Measurements from ENCODE around the gene LRRC39.
A peak's percentile ranks its signal among the peaks of the same experiment; 100 is the strongest.

Gene LRRC39

DNA sequence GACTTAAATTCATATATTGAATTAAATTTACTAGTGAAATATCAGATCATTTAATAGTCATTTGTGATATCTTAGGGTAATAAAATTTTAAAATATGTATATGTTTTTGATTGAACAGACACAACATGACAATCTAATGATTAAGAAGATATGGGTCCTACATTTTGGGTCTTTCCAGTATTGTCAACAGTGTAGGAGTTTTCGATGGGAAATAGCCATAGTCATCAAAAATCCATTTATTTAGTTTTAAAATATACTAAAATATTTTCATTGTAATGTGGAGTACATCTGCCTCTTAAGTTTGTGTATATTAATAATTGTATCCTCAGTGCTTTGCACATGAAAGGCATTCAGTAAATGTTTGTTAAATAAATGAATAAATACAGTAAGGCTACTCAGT is 31.1 kb downstream of the LRRC39 start:
- no peak for DNase-seq

DNA sequence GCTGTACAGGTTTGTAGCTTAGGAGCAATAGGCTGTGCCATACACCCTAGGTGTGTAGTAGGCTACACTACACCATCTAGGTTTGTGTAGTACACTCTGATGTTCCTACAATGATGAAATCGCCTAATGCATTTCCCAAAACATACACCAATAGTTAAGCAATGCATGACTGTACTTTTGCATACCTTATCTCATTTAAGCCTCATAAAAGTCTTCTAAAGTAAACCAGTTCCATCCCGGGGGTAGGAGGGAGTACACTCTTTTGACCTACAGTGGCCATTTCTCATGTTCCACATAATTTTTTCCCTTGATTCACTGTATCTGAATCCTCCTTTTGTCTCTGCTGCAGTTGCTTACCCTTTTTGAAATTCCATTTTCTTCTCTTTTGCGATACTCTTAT is 32.9 kb downstream of the LRRC39 start:
- DNase-seq, result no peak

DNA sequence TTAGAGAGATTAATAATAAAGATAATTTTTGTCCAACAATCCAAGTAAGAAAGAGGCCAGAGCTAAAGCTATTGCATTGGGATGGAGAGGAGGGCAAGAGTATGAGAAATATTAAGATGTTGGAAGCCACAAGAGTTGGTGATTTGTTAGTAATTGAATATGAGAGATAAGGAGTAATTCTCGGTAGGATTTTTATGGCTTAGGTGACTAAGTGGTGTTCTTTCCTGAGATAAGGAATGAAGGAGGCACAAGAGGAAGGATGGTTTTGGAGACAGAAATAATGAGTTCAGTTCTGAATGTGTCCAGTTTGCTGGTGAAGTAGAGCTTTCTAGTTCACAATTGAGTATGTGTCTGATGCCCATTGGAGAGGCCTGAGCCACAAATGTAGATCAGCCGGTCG is 35.7 kb downstream of the LRRC39 start:
- DNase-seq, result no peak

DNA sequence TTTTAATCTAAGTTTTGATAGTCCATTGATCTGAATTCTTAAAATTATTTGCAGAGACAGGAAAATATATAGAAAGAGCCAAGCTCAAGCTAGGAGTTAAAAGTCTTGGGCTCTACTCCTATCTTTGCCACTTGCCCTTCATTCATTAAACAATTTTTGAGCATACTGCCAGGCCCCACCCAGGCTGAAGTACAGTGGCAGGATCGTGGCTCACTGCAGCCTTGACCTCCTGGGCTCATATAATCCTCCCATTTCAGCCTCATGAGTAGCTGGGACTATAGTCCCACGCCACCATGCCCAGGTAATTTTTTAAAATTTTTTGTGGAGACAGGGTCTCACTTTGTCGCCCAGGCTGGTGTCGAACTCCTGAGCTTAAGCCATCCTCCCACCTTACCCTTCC is 36.9 kb downstream of the LRRC39 start:
- no peak for DNase-seq

DNA sequence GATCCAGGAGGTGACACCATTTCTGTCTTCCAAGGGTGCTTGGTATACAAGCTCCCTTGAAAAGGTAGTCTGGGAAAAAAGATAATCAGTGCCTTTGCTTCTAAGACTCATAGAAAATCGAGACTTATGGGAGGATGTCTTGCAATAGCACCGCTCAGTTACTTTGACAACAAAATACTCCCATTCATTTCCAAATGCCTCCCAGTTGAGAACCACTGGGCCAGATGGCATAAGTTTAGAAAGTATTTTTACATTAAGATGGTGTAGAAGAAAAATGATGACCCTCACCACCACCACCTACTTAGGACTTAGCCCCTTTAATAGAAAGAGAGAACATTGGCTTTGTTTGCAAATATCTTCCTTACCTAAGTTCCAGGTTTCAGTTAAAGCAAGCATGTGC is 40.5 kb downstream of the LRRC39 start:
- no peak for DNase-seq

DNA sequence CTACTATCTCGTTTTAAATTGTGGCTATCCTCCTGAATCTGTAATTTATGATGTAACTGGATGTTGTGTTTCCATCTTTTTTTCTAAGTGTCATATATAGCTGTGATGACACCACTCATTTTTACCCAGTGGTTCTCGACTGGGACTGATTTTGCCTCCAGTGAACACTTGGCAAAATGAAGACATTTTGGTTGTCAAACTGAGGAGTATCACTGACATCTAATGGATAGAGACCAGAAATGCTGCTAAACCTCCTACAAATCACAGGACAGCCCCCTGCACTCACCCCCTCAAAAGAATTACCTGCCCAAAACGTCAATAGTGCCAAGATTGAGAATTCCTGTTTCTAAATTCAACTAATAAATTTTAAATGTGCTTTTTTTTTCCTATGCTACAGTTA is 43.2 kb downstream of the LRRC39 start:
- no peak for DNase-seq

DNA sequence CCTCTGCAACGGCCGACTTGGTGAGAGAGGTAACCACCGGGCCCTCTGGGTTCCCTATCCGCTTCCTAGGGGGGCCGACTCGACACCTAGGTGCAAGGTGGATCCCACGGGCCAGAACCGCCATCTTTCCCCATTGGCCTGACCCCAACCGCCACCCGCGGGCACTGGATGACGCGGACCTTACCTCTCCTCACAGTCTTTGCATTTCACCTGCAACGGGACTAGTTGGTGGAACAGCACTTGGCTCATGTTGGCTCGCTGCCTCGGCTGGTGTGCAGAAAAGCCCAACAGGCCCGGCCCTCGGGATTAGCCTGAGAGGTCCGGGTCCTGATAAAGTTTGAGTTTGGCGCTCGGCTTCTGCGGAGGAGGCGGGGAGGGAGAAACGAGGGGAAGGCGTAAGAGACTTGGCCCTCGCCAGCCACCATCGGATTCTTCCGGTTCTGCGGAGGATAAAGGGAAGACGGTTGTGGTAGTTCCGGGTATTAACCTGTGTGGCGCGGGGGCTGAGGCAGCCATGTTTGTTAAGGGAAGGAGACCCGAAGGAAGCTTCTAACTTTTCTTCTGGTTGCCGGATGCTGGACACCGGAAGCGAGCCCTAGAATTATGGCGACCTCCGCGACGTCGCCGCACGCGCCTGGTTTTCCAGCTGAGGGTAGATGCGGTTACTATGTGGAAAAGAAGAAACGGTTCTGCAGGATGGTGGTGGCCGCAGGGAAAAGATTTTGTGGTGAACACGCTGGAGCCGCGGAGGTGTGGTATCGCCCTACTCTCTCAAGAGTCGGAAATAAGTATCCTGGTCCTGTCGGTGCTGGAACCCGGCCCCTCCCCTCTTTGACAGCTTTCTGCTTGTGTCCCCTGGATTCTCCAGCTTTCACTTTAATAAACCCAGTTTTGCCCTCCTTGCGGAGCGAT is 45.2 kb downstream of the LRRC39 start, which contains the start of the genes SASS6 and TRMT13:
SASS6 (minus strand) TSS at position 365 of the 912 bp plus-strand sequence; CDS start at position 249, 116 bp downstream.
TRMT13 (plus strand) TSS at position 598 of the 912 bp plus-strand sequence; CDS start at position 604, 6 bp downstream.
- DNase-seq, result peak; percentile 87 to 95

DNA sequence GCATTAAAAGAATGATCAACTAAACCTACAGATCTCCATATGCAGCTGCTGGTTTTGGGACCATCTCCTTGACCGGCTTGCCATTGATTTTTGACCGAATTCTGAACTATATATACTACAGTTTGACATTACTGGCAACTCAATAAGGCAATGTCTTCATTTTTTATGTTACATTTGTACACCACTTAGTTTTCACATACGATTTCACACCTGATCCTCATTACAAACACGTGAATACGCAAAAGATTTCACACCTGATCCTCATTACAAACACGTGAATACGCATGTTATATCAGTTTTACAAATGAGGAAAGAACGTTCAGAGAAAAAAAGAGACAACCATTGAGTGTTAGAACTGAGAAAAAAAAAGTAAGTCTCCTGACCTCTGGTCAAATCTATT is 46.4 kb downstream of the LRRC39 start:
- DNase-seq, result no peak

DNA sequence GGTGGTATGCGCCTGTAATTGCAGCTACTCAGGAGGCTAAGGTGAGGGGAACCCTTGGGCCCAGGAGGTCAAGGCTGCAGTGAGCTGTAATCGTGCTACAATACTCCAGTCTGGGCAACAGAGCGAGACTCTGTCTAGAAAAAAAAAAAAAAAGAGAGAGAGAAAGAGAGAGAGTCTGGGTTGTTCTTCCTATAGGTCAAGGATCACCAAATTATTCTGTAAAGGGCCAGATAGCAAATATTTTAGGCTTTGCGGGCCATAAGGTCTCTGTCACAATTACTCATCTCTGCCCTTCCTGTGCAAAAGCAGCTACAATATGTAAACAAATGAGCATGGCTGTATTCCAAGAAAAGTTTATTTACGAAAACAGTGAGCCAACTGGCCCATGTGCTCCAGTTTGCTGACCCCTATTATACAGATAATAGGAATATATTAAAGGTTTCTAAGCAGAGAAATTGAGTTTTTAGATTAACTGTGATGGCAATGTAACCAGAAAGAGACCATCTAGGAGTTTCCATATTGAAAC is 47.4 kb downstream of the LRRC39 start:
- no peak for DNase-seq

DNA sequence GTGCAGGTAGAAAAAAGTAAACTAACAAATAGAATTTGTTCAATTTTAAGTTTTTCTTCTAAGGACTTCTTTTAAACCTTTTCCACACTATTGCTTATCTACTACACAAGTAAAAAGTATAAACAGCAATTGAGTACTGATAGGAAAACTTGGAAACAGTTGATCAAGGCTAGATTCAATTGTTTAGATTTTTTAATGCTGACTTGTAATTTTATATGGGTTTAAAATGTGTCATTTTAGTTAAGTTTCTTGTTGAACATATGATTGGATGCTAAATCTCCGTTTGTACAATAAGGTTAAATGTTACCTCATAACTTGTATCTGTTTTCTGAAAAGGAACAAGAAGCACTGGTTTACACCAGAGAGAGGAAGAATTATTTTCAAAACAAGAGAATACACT is 50.8 kb downstream of the LRRC39 start:
- DNase-seq, result no peak

DNA sequence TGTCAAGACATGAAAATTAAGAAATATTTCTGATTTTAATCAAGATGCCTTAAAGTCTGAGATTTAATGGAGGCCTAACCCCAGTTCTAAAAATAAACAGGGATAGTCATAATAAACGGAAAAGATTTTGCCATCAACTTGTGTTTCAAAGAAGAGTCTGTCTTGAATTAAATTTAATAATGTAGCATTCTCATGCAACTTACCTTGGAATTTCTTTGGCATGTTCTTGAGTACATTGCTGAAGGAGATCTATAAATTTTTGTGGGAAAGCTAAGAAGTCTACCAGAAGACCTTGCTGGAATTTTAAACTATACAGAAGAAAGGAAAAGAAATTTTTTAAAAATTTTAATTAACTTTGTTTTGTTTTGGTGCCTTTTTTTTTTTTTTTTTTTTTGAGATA is 55.9 kb downstream of the LRRC39 start:
- no peak for DNase-seq

DNA sequence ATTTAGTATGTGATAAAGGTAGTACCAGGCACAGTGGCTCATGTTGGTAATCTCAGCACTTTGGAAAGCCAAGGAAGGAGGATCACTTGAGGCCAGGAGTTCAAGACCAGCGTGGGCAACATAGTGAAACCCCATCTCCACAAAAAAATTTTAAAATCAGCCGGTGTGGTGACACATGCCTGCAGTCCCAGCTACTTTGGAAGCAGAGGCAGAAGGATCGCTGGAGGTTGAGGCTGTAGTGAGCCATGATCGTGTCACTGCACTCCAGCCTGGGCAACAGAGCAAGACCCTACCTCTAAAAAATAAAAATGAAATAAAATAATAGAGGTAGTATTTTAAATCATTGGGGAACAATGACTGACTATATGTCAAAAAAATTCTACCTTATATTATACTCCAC is 62.5 kb downstream of the LRRC39 start:
- no peak for DNase-seq

DNA sequence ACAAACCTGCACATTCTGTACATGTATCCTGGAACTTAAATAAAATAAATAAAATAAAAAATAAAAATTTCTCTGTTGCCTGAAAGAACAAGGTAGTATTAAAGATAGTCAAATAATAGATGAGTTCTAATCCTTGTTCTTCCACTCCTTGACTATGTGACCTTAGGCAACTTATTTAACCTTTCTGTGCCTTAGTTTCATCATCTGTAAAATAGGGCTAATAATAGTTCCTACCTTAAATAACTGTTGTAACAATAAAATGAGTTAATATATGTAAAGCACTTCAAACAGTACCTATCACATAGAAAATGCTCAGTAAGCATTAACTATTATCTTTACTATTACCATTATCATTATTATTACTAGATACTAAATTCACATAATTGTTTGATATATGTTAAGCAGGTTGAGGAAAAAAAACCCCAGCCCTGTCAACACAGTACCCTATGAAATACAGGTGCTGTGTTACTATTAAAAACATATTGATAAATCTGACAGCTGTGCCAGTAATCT is 68.4 kb downstream of the LRRC39 start:
- DNase-seq, result no peak

DNA sequence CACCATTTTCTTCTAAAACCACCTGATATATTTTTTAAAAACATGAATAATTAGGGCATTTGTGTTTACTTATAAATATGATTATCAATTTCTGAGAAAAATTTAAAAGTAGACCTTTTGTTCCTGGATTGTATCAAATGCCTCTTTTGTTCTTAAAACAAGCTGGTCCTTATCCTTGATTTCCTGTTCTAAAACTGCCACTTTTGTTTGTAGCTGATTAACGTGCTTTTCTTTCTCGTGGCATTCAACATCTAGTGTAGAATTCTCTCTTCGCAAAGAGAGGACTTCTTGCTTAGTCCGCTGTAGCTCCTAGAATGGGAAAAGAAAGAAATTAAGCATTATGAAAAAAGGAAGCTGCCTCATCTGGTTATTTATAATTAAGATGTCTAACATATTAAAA is 70.4 kb downstream of the LRRC39 start:
- DNase-seq, result no peak

DNA sequence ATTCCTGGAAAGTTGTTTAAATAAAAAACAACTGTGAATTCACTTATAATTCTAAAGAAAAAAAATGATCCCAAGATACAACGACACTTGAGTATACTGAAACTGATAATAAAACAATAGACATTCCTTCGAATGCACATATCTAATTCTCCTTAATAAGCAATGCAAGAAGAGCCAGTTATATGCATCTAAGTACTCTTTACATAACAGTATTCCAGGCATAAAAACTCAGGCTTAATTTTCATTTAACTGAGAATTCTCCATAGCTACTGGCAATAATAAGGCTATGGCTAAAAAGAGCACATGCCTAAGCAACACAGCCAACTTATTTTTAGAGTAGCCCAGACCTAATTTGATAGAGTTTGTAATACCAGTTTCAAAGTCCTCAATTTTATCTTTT is 76.5 kb downstream of the LRRC39 start:
- no peak for DNase-seq

DNA sequence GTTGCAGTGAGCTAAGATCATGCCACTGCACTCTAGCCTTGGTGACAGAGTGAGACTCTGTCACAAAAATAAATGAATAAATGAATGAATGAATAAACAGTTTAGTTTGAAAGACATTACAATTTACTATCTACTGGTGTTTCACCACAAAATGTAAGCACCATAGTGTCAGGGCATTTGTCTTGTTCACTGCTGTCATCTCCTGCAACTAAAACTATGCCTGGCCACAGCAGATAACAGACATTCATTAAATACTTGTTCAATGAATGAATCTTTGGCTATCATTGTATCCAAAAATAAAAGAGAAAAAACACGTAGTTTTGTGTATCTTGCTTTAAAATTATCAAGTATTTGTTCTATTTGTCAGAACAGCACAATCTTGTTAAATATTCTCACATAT is 77.9 kb downstream of the LRRC39 start:
- DNase-seq, result no peak

Measured in NCI-H187 (cell line).